GM18498 (cell line): ENCODE results near the gene TRPV5.

Experiments used
- ATAC-seq: cut with Tn5 transposase; IDR thresholded peaks from one replicate; pipeline ENCODE4 v1.9.1; 2021; ENCODE audit warnings: mild to moderate bottlenecking, moderate library complexity; ENCODE audit not compliant: unreplicated experiment

Gene TRPV5

GRCh38 chr7:142910481-142910880 is 23.1 kb downstream of the TRPV5 start:
- ATAC-seq, result no peak

- no peak for ATAC-seq
Observed at GRCh38 chr7:142910031-142910433, 23.5 kb downstream of the TRPV5 start.

- no peak for ATAC-seq
Observed at GRCh38 chr7:142908921-142909890, 24.3 kb downstream of the TRPV5 start.

- ATAC-seq, result no peak
Observed at GRCh38 chr7:142908290-142908689, 25.3 kb downstream of the TRPV5 start.

- ATAC-seq, result no peak
Observed at GRCh38 chr7:142906643-142907042, 26.9 kb downstream of the TRPV5 start.

- ATAC-seq, result no peak
Observed at GRCh38 chr7:142905759-142906158, 27.8 kb downstream of the TRPV5 start.

GRCh38 chr7:142904128-142904527 is 29.4 kb downstream of the TRPV5 start:
- no peak for ATAC-seq

GRCh38 chr7:142901426-142902259 is 31.9 kb downstream of the TRPV5 start:
- no peak for ATAC-seq

GRCh38 chr7:142899661-142900060 is 33.9 kb downstream of the TRPV5 start:
- no peak for ATAC-seq

GRCh38 chr7:142898377-142899170 is 35.0 kb downstream of the TRPV5 start:
- no peak for ATAC-seq

- ATAC-seq, result no peak
Observed at GRCh38 chr7:142897691-142898090, 35.9 kb downstream of the TRPV5 start.

- no peak for ATAC-seq
Observed at GRCh38 chr7:142896741-142897379, 36.7 kb downstream of the TRPV5 start.

- no peak for ATAC-seq
Observed at GRCh38 chr7:142896151-142896550, 37.4 kb downstream of the TRPV5 start.

GRCh38 chr7:142894985-142895593 is 38.5 kb downstream of the TRPV5 start:
- ATAC-seq, result no peak

GRCh38 chr7:142894112-142894984 is 39.2 kb downstream of the TRPV5 start:
- no peak for ATAC-seq

- ATAC-seq, result no peak
Observed at GRCh38 chr7:142892951-142893350, 40.6 kb downstream of the TRPV5 start.

GRCh38 chr7:142891490-142892082 is 42.0 kb downstream of the TRPV5 start:
- ATAC-seq, result no peak

GRCh38 chr7:142890874-142891485 is 42.6 kb downstream of the TRPV5 start:
- no peak for ATAC-seq
